Measurements from ENCODE around the gene SDC3. TPM values are rescaled to one million over a fixed set of nuclear protein-coding genes. Genes with fewer than 3 reads are reported as not detected.

The SDC3 gene
- total and polyA plus RNA-seq, 10 of the 15 experiments (the other 5 are each of a cell fraction or from before 2014, with no cell fraction given), result under 0.01 to 0.46 (median 0.07) TPM; not detected in 2

- intact Hi-C loops (cut with micrococcal nuclease; ENCODE audit: unreplicated experiment) (no loop called here), in situ Hi-C loops (cut with MboI) (no loop called here)
- DNase-seq (ENCODE audit: low read depth, low spot score) (no peak), ATAC-seq (no peak), FAIRE-seq (no peak)
- BruUV-seq (replicated peaks), result no TSS peak
- 27% methylated on average over 7 of the region's 7 CpGs for WGBS (ENCODE audit: insufficient coverage, insufficient replicate concordance, low lambda C conversion rate, missing lambda C conversion rate)
- CTCF ChIA-PET, result interaction anchor here (1.4 kb wide), 1 partner anchor 11 kb away, joined by 3 read pairs; no protein-coding TSS in a partner anchor
- H3K27me3 ChIP-seq (replicated peaks in 1 of 2; ENCODE audit: control insufficient read depth in 2 of 2, insufficient read depth in 2 of 2, low read length in 1 of 2), result peaks cover 0 to 4% of the 10 kb centered on the region in 2 experiments; a peak in 2 of 4 replicates
- H3K79me2 ChIP-seq (ENCODE audit: control insufficient read depth, insufficient read depth, low read length), result no peaks in the 10 kb centered on the region
- H3K9ac ChIP-seq (ENCODE audit: control insufficient read depth, insufficient read depth, low read length), result no peak overlapping the region
- no peaks in the 10 kb centered on the region for H3K36me3 ChIP-seq (ENCODE audit: control insufficient read depth in 2 of 2, insufficient read depth in 2 of 2, low read length in 1 of 2)
- POLR2A ChIA-PET, result no interaction called here
- no peak overlapping the region for H3K27ac ChIP-seq (ENCODE audit: control insufficient read depth, insufficient read depth)
- no peaks in the 10 kb centered on the region for H3K4me1 ChIP-seq (ENCODE audit: control insufficient read depth, insufficient read depth, low read length)
- RAD21 ChIA-PET (ENCODE audit: unreplicated experiment), result no interaction called here
- SMC1A ChIA-PET (ENCODE audit: uncharacterized antibody, unreplicated experiment), result no interaction called here
- no peak overlapping the region for H3K4me2 ChIP-seq (ENCODE audit: control insufficient read depth, insufficient read depth)
- no peaks in the 10 kb centered on the region for H3K9me3 ChIP-seq (replicated peaks; ENCODE audit: control insufficient read depth, insufficient read depth, low read length)
- no peak overlapping the region for H2AFZ ChIP-seq (ENCODE audit: control insufficient read depth, low read depth, low read length)
- no peak for TF ChIP-seq TAF1 (IDR thresholded peaks at IDR 0.05; ENCODE audit: borderline replicate concordance, low read depth, low read length)
- TF ChIP-seq CEBPB (IDR thresholded peaks at IDR 0.05; ENCODE audit: borderline replicate concordance in 1 of 2, low read depth in 2 of 2, low read length in 2 of 2), result no peak
- TF ChIP-seq SRF (IDR thresholded peaks at IDR 0.05; ENCODE audit: low read depth in 2 of 2, low read length in 2 of 2), result no peak
- TF ChIP-seq RCOR1 (conservative IDR thresholded peaks at IDR 0.05; ENCODE audit: low read depth, low read length), result no peak
- TF ChIP-seq PML (IDR thresholded peaks at IDR 0.05; ENCODE audit: low read length), result no peak
- TF ChIP-seq NFYB (IDR thresholded peaks at IDR 0.05; ENCODE audit: insufficient read depth, low read depth, low read length), result no peak
- TF ChIP-seq ZNF207 (IDR thresholded peaks at IDR 0.05; ENCODE audit: borderline replicate concordance), result no peak
- no peak for TF ChIP-seq EZH2 (IDR thresholded peaks at IDR 0.05; ENCODE audit: borderline replicate concordance, control insufficient read depth, low read depth, low read length)
- TF ChIP-seq, protein P1, sequence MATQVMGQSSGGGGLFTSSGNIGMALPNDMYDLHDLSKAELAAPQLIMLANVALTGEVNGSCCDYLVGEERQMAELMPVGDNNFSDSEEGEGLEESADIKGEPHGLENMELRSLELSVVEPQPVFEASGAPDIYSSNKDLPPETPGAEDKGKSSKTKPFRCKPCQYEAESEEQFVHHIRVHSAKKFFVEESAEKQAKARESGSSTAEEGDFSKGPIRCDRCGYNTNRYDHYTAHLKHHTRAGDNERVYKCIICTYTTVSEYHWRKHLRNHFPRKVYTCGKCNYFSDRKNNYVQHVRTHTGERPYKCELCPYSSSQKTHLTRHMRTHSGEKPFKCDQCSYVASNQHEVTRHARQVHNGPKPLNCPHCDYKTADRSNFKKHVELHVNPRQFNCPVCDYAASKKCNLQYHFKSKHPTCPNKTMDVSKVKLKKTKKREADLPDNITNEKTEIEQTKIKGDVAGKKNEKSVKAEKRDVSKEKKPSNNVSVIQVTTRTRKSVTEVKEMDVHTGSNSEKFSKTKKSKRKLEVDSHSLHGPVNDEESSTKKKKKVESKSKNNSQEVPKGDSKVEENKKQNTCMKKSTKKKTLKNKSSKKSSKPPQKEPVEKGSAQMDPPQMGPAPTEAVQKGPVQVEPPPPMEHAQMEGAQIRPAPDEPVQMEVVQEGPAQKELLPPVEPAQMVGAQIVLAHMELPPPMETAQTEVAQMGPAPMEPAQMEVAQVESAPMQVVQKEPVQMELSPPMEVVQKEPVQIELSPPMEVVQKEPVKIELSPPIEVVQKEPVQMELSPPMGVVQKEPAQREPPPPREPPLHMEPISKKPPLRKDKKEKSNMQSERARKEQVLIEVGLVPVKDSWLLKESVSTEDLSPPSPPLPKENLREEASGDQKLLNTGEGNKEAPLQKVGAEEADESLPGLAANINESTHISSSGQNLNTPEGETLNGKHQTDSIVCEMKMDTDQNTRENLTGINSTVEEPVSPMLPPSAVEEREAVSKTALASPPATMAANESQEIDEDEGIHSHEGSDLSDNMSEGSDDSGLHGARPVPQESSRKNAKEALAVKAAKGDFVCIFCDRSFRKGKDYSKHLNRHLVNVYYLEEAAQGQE (IDR thresholded peaks at IDR 0.05; ENCODE audit: low read depth, low read length), result no peak
- TF ChIP-seq ZBTB11 (CRISPR knock-in tag; IDR thresholded peaks at IDR 0.05), result no peak
- no peak for TF ChIP-seq ELK1 (IDR thresholded peaks at IDR 0.05; ENCODE audit: low read depth, low read length)
- no peak for TF ChIP-seq MLLT1 (IDR thresholded peaks at IDR 0.05)
- TF ChIP-seq SUZ12 (IDR thresholded peaks at IDR 0.05; ENCODE audit: unreplicated experiment), result no peak
- TF ChIP-seq POLR2A (IDR thresholded peaks at IDR 0.05; ENCODE audit: low read depth, low read length), result no peak
- no peaks in the 10 kb centered on the region for H4K20me1 ChIP-seq (ENCODE audit: control insufficient read depth, insufficient read depth)
- no peak overlapping the region for H3K4me3 ChIP-seq
These were observed 69.6 kb downstream of the SDC3 start for GRCh38 chr1:30838996-30839395.
